A673 (cell line): ENCODE measurements around the gene FAM222B.

Experiments used
- EZH2 ChIP-seq: fragments of 200-600 bp; sonication (generic); IDR thresholded peaks from 2 replicates; pipeline ENCODE4 v1.6.1; 2017; ENCODE audit warnings: borderline replicate concordance, low read depth, mild to moderate bottlenecking, mixed read lengths, antibody characterized with exemption, low read length; ENCODE audit not compliant: poor library complexity, severe bottlenecking
- TF ChIP-seq, protein P1 (sequence below): fragments of 300-800, 200-600 bp; sonication (generic); conservative IDR thresholded peaks from 2 replicates; pipeline ENCODE4 v1.5.1; 2017; ENCODE audit warnings: low read depth, mild to moderate bottlenecking, antibody characterized with exemption, low read length, moderate library complexity, mixed read lengths

GRCh38 chr17:28891201-28891600 is 48.6 kb upstream of the FAM222B start:
- TF ChIP-seq, protein P1, sequence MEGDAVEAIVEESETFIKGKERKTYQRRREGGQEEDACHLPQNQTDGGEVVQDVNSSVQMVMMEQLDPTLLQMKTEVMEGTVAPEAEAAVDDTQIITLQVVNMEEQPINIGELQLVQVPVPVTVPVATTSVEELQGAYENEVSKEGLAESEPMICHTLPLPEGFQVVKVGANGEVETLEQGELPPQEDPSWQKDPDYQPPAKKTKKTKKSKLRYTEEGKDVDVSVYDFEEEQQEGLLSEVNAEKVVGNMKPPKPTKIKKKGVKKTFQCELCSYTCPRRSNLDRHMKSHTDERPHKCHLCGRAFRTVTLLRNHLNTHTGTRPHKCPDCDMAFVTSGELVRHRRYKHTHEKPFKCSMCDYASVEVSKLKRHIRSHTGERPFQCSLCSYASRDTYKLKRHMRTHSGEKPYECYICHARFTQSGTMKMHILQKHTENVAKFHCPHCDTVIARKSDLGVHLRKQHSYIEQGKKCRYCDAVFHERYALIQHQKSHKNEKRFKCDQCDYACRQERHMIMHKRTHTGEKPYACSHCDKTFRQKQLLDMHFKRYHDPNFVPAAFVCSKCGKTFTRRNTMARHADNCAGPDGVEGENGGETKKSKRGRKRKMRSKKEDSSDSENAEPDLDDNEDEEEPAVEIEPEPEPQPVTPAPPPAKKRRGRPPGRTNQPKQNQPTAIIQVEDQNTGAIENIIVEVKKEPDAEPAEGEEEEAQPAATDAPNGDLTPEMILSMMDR = no peak
- no peak for TF ChIP-seq EZH2
